Upper lobe of right lung (tissue), 1 donor: Measurements from ENCODE around the gene IL1RL2. TPM values are rescaled to one million over a fixed set of nuclear protein-coding genes. Genes with fewer than 3 reads are reported as not detected.

Experiments
- ATAC-seq: fragments of 200-7000 bp; cut with Tn5 transposase; one replicate; pipeline ENCODE4 v1.9.1; 2020; ENCODE audit warnings: mild to moderate bottlenecking, moderate library complexity
- DNase-seq: peaks from one replicate; pipeline ENCODE4 v3.0.0-alpha.2; 2020
- H3K27ac ChIP-seq: fragments of 200-600 bp; one replicate; pipeline ENCODE4 v1.8.0; 2022
- H3K27me3 ChIP-seq: fragments of 200-600 bp; one replicate; pipeline ENCODE4 v1.8.0; 2022; ENCODE audit warnings: mild to moderate bottlenecking
- H3K36me3 ChIP-seq: fragments of 200-600 bp; one replicate; pipeline ENCODE4 v1.8.0; 2022
- H3K4me1 ChIP-seq: fragments of 200-600 bp; one replicate; pipeline ENCODE4 v1.8.0; 2022
- H3K4me3 ChIP-seq: fragments of 200-600 bp; one replicate; pipeline ENCODE4 v1.8.0; 2022; ENCODE audit warnings: mild to moderate bottlenecking
- H3K9me3 ChIP-seq: fragments of 200-600 bp; one replicate; pipeline ENCODE4 v1.8.0; 2022
- intact Hi-C: fragments of 100-400 bp; cut with DNase I; formaldehyde crosslinking; loops from one replicate; pipeline ENCODE4 v1.11.0; 2022
- total RNA-seq: library from RNA; stranded (reverse); fragmentation: NEBNext Ultra II Directional; extraction: Animal tissue kit (Norgen Biotek cat#: 25700); gene quantifications from one replicate; pipeline ENCODE4 v1.2.1, GENCODE V29; 2021
- TF ChIP-seq, protein P1 (sequence below): fragments of 200-600 bp; IDR thresholded peaks from one replicate; pipeline ENCODE4 v1.8.0; 2022; ENCODE audit warnings: antibody characterized with exemption
- donor health status: DM: no; HTN: yes; CAD: no; lungs with severe emphysema.

The IL1RL2 gene
- total RNA-seq, 1 donor from 2014 or later = 0.58 TPM

- H3K9me3 ChIP-seq = no peaks in the 10 kb centered on the region
- H3K27me3 ChIP-seq = no peaks in the 10 kb centered on the region
- intact Hi-C loops = no loop called here
- TF ChIP-seq, protein P1, sequence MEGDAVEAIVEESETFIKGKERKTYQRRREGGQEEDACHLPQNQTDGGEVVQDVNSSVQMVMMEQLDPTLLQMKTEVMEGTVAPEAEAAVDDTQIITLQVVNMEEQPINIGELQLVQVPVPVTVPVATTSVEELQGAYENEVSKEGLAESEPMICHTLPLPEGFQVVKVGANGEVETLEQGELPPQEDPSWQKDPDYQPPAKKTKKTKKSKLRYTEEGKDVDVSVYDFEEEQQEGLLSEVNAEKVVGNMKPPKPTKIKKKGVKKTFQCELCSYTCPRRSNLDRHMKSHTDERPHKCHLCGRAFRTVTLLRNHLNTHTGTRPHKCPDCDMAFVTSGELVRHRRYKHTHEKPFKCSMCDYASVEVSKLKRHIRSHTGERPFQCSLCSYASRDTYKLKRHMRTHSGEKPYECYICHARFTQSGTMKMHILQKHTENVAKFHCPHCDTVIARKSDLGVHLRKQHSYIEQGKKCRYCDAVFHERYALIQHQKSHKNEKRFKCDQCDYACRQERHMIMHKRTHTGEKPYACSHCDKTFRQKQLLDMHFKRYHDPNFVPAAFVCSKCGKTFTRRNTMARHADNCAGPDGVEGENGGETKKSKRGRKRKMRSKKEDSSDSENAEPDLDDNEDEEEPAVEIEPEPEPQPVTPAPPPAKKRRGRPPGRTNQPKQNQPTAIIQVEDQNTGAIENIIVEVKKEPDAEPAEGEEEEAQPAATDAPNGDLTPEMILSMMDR = peak; percentile 79
- H3K27ac ChIP-seq = no peak overlapping the region
- ATAC-seq (peak; percentile 91), DNase-seq (peak; percentile 85)
- no peaks in the 10 kb centered on the region for H3K36me3 ChIP-seq
- H3K4me3 ChIP-seq = peak overlapping the region; percentile 32
- H3K4me1 ChIP-seq = peaks cover 2% of the 10 kb centered on the region
Measured at GRCh38 chr2:102251042-102251848, 64.4 kb downstream of the IL1RL2 start.

- no peak overlapping the region for H3K4me3 ChIP-seq
- no peak for ATAC-seq
- TF ChIP-seq, protein P1 = no peak
- peaks cover 2% of the 10 kb centered on the region for H3K4me1 ChIP-seq
- no peaks in the 10 kb centered on the region for H3K36me3 ChIP-seq
- DNase-seq = no peak
- no peak overlapping the region for H3K27ac ChIP-seq
- intact Hi-C loops = no loop called here
- no peaks in the 10 kb centered on the region for H3K27me3 ChIP-seq
- H3K9me3 ChIP-seq = no peaks in the 10 kb centered on the region
Measured at GRCh38 chr2:102251849-102252203, 65.0 kb downstream of the IL1RL2 start.

- Histone ChIP-seq H3K36me3 (no peaks in the 10 kb centered on the region), H3K9me3 (no peaks in the 10 kb centered on the region), H3K4me3 (no peak overlapping the region), H3K4me1 (peaks cover 2% of the 10 kb centered on the region), H3K27ac (no peak overlapping the region), H3K27me3 (no peaks in the 10 kb centered on the region)
- TF ChIP-seq, protein P1 = no peak
- intact Hi-C loops = no loop called here
- DNase-seq (no peak), ATAC-seq (no peak)
Measured at GRCh38 chr2:102252236-102252635, 65.4 kb downstream of the IL1RL2 start.

GRCh38 chr2:102253140-102253752 lies 66.4 kb downstream of the IL1RL2 start:
- ATAC-seq = no peak
- H3K27ac ChIP-seq = no peak overlapping the region
- H3K9me3 ChIP-seq = no peaks in the 10 kb centered on the region
- peaks cover 2% of the 10 kb centered on the region for H3K4me1 ChIP-seq
- no peaks in the 10 kb centered on the region for H3K27me3 ChIP-seq
- no peak for DNase-seq
- intact Hi-C loops = no loop called here
- H3K36me3 ChIP-seq = no peaks in the 10 kb centered on the region
- TF ChIP-seq, protein P1 = no peak
- H3K4me3 ChIP-seq = no peak overlapping the region

DNA sequence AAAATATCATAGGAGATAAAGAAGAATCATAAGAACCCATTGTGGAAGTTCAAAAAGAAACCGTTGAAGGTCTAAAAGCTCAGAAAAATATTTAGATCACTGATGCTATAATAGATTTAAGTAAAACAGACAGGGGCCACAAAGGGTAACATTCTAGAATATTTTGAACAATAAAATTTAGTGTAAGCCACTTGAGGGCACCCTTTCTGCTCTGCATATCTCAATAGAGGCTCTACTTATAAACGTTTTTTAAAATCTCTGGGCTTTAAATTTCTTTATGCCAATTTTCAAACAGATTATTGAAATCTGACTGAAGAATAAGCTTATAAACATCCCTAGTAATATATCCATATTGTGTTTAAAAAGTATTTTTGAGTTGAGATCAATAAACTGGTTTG lies 66.9 kb downstream of the IL1RL2 start:
- Histone ChIP-seq H3K27me3 (no peaks in the 10 kb centered on the region), H3K36me3 (no peaks in the 10 kb centered on the region), H3K4me1 (peaks cover 2% of the 10 kb centered on the region), H3K4me3 (no peak overlapping the region), H3K9me3 (no peaks in the 10 kb centered on the region), H3K27ac (no peak overlapping the region)
- DNase-seq (no peak), ATAC-seq (no peak)
- TF ChIP-seq, protein P1 = peak; percentile 27
- intact Hi-C loops = no loop called here
